GM06990 (cell line): ENCODE measurements around the gene HACD3.
"Not testable (repeated sequence)": the region's sequence is repeated elsewhere in the genome, so short reads cannot be mapped to it uniquely, and the experiment has no call there.

Experiments
- DNase-seq: peaks from one replicate; pipeline ENCODE4 v3.0.0-alpha.2; 2011; ENCODE audit not compliant: insufficient read length; ENCODE audit errors: extremely low read depth
- H3K27me3 ChIP-seq: replicated peaks from 2 replicates; pipeline ENCODE4 v1.6.0; 2011; ENCODE audit warnings: low read length; ENCODE audit not compliant: control insufficient read depth, insufficient read depth
- H3K36me3 ChIP-seq: 2 replicates; pipeline ENCODE4 v1.5.1; 2011; ENCODE audit warnings: low read length; ENCODE audit not compliant: control insufficient read depth, insufficient read depth
- H3K4me3 ChIP-seq: replicated peaks from 2 replicates; pipeline ENCODE4 v1.5.1; 2011; ENCODE audit warnings: low read depth, mild to moderate bottlenecking, control low read depth, low read length
- TF ChIP-seq, protein P1 (sequence below): IDR thresholded peaks from 2 replicates; pipeline ENCODE4 v1.5.1; 2011; ENCODE audit warnings: low read length, control low read depth, mild to moderate bottlenecking, inconsistent platforms; ENCODE audit not compliant: insufficient read depth, poor library complexity, severe bottlenecking

HACD3 gene

DNA sequence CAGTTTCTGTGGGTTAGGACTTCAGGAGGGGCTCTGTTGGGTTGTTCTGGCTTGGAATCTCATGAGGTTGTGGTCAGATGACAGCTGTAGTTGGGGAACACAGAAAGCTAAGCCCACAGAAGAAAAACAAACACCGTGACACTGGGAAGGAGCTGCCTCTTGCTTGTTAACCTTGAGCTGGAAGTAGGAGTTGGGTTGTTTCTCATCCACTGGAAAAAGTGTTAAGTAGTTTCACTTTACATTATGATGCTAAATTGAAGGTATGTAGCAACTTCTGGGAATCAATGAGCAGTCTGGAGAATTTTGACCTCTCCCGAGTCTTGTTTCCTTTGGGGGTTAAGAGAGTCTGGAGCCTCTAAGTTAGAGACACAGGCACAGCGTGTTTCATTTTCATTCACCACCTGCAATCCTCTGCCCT lies 20.4 kb downstream of the HACD3 start:
- TF ChIP-seq, protein P1, sequence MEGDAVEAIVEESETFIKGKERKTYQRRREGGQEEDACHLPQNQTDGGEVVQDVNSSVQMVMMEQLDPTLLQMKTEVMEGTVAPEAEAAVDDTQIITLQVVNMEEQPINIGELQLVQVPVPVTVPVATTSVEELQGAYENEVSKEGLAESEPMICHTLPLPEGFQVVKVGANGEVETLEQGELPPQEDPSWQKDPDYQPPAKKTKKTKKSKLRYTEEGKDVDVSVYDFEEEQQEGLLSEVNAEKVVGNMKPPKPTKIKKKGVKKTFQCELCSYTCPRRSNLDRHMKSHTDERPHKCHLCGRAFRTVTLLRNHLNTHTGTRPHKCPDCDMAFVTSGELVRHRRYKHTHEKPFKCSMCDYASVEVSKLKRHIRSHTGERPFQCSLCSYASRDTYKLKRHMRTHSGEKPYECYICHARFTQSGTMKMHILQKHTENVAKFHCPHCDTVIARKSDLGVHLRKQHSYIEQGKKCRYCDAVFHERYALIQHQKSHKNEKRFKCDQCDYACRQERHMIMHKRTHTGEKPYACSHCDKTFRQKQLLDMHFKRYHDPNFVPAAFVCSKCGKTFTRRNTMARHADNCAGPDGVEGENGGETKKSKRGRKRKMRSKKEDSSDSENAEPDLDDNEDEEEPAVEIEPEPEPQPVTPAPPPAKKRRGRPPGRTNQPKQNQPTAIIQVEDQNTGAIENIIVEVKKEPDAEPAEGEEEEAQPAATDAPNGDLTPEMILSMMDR = no peak
- Histone ChIP-seq H3K36me3 (no peaks in the 10 kb centered on the region; the same call in 1 of the 2 replicates), H3K27me3 (no peaks in the 10 kb centered on the region), H3K4me3 (no peak overlapping the region)
- DNase-seq = no peak

DNA sequence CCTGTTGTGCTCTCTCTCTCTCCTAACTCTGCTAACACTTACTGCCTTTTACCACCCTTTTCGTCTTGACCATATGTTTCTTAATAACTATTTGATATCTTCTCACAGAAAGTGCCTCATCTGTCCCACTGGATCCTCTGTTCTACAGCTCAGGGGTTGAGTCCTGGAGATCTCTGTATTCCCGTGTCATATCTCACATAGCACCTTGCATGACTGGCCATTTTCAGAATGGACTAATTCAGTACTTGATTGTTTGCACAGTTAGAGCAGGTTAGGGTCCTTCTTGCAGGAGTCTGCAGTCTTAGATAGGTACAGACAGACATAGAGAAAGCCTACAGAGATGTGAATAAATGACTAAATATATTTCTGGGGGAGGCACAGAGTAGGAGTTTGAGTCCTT lies 20.9 kb downstream of the HACD3 start:
- Histone ChIP-seq H3K4me3 (no peak overlapping the region), H3K36me3 (no peaks in the 10 kb centered on the region; the same call in 1 of the 2 replicates), H3K27me3 (no peaks in the 10 kb centered on the region)
- TF ChIP-seq, protein P1 = no peak
- no peak for DNase-seq

DNA sequence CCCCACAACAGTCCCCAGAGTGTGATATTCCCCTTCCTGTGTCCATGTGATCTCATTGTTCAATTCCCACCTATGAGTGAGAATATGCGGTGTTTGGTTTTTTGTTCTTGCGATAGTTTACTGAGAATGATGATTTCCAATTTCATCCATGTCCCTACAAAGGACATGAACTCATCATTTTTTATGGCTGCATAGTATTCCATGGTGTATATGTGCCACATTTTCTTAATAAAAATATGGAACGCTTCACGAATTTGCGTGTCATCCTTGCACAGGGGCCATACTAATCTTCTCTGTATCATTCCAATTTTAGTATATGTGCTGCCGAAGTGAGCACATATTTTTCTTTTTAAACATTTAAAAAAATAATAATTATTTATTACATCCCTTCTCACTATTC lies 22.6 kb downstream of the HACD3 start:
- DNase-seq, H3K36me3 ChIP-seq: not testable (repeated sequence)

DNA sequence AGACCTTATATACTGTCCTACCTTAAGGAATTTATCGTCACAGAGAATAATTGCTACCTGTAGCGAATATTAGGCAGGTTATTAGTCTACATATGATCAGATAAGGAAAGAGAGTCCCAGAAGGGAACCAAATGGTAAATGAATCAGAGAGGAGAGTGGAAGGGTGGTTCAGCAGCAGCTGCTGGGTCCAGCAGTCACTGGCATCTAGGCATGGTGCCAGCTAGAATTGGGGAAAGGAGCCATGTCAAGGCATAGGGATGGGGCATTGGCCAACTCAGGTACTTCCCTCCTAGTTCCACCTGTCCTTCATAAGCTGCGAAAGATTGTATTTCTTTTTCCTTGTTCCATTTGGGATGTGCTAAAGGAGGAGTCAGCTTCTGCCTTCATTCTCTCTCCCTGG lies 23.4 kb downstream of the HACD3 start:
- Histone ChIP-seq H3K36me3 (peaks cover 3% of the 10 kb centered on the region), H3K27me3 (no peaks in the 10 kb centered on the region)
- TF ChIP-seq, protein P1 = no peak

More for the DNA sequence above, 22.6 kb downstream of the HACD3 start:
- H3K27me3 ChIP-seq, H3K4me3 ChIP-seq: not testable (repeated sequence)

DNA sequence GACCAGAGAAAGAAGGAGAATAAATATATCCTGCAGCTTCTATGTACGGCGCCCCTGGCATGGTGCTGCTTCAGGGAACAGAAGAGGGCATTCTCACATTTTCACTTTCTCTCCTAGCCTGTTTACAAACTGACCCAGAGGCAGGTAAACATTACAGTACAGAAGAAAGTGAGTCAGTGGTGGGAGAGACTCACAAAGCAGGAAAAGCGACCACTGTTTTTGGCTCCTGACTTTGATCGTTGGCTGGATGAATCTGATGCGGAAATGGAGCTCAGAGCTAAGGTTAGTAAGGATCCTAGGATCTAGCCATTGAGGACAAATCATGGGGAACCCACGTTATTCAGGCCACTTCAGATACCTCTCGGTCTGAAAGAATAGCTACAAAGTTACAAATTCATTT lies 26.4 kb downstream of the HACD3 start:
- Histone ChIP-seq H3K36me3 (peaks cover 7% of the 10 kb centered on the region), H3K4me3 (no peak overlapping the region), H3K27me3 (no peaks in the 10 kb centered on the region)
- TF ChIP-seq, protein P1 = no peak
- DNase-seq = no peak

More for the DNA sequence above, 23.4 kb downstream of the HACD3 start:
- no peak overlapping the region for H3K4me3 ChIP-seq
- no peak for DNase-seq

DNA sequence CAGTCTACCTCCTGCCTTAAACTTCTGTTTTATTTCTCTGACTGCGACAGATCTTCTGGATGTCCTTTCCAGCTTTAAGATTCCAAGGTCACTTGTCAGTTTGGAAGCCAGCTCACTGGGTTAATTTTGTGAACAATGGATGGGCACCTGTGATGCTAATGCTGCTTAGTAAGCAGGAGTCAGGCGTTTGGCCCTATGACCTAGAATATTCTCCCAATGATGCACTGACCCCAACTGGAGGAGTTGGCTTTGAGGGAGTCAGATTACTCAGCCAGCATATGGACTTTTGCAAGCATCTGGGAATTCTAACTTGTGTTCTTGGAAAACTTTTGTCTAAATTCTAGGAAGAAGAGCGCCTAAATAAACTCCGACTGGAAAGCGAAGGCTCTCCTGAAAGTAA lies 28.1 kb downstream of the HACD3 start:
- TF ChIP-seq, protein P1 = no peak
- Histone ChIP-seq H3K27me3 (no peaks in the 10 kb centered on the region), H3K4me3 (no peak overlapping the region), H3K36me3 (peaks cover 7% of the 10 kb centered on the region)
- no peak for DNase-seq
